ENCODE data around the gene TOM1L2.

TOM1L2 gene

DNA sequence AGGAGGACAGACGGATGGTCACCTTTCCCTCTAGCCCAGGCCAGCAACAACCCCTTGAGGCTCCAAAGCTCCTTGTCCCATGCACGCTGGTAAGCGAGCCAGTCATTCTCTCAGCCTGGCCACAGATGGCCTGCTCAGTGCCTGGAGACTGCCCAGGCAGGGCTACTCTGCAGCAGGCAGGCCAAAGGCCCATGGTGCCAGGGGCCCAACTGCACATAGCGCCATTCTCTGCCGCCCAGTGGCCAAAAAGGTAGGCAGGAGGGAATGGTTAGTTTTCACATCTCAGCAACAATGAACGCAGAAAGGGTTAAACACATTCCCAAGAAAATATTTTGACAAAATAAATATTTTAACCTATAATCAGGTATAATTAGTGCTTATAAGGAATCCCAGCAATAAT lies 127.7 kb downstream of the TOM1L2 start:
- no peak for DNase-seq

- no peak for DNase-seq
Measured at GRCh38 chr17:17844079-17844478, 128.1 kb downstream of the TOM1L2 start.

GRCh38 chr17:17843096-17843495 lies 129.1 kb downstream of the TOM1L2 start:
- no peak for DNase-seq

DNA sequence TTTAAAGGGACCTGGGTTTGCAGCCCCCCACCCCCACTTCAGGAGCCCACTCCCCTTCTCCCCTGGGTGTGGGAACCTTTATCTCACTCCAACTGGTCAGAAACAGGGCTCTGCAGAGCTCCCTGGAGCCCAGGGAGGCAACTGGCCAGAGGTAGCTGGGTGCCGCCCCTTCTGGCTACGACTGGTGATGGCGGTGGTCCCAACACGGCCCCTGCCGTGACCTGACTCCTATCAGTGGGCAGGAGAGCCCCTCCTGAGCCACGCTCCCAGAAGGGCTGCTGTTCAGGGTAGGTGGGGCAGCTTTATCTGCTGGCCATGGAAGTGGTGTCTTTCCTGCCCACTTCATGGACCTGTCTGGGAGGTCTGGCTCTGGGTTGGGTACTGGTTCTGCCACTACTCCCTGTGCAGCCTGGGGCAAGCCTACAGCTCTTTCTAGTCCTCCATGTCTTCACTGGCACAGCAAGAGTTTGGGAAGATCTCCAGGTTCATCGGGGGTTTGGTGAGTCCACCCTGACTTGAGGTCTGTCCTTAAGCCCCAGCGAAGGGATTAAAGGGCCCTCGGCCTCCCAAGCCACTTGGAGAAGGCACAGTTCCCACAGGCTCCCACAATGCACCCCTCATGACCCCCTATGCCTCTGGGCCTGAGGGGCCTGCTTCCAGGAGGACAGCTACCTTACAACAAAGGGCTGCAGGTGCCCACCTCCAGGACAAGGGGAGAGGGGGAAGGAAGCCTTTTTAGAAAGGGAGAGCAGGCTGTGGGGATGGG lies 129.9 kb downstream of the TOM1L2 start:
- no peak for DNase-seq

DNA sequence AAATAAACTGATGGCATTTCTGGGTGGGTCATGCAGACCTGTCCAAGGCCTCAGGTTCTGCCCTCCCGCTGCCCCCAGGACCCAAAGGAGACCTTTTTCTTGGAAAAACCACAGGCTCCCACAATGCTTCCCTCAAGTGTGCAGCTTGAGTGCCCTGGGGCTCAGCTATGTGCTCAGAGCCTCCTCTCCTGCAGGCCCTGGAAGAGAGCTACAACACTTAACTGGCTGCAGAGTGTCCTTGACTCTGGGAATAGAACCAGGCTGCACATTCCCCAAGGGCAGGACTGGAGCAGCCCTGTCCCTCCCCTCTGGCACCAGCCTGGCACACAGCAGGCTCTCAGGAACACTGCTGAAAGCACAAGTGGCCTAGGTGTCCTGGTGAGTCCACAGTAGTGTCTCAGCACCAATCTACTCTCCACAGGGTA lies 130.6 kb downstream of the TOM1L2 start:
- DNase-seq: no peak

DNA sequence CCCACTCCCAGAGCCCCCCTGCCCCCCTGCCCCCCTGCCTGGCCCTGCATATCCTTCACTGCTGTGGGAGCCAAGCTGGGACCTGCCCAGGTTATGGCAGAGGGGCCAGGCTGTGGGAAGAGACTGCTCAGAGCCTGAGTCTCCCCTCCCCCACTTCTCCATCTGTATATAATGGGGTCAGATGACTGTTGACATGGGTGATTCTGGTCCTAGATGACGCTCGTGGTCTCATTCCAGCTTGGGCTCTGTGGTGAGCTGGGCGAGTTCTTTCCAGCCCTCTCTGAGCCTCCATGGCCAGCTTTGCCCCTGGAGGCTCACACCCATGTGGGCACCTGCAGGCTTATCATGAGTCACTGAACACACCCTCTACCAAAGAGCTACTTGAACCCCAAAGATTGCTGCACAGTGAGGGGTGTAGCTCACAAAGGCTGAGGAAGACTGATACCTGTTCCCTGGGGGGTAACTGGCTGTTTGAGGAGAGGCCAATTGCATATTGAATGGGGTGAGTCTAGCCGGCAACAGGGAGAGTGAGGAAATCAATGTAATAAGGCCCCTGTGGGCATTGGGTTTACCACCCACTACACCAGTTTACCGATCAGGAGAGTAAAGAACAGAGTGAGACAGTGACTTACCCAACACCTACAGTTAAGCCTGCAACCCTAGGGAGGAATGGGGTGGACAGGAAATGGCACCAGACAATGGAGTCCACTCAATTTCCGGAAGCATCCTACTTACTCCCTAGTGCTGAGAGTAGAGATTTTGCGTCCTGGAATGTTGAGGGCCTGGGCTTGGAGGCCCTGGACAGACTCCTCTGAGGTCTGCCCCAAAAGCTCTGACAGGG lies 131.2 kb downstream of the TOM1L2 start:
- peak; percentile 38 for DNase-seq

DNA sequence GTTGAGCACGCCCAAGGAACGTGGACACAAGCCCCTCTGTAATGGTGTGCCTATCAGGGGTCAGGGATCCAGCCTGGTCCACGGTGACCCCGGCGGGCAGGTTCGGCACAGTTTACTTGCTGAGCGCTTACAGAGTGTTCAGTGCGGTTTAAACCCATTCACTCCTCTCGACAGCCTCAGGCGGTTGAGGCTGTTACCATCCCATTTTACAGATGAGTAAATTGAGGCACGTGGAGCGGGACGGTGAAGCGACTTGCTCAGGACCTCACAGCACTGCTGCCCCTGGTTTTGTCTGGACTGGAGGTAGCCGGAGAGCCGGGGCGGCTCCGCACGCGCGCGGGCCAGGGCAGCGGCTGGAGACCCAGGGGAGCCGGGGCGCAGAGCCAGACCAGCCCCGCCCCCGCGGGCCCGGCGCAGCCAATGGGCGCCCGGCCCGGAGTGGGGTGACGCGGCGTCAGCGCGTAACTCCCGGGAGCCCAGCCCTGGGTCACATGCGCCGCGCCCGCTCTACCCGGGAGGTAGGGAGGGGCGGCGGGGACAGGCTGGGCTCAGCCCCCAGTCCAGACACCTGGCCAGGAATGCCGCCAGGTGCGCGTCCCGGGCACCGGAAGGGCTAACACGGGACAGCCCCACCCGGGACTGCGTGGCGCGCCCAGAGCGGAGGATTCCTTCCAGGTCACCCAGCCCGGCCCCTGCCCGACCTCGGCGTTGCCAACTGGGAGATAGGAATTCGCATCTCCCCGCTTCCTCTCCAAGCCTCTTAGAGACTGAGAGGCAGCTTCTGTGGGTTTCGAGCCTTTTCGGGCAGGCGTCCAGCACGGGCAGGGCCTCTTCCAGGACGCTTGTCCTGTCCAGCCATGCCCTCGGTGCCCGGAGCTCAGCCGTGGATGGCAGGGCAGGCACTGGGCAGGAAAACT lies 132.2 kb downstream of the TOM1L2 start:
- DNase-seq: peak; percentile 57

DNA sequence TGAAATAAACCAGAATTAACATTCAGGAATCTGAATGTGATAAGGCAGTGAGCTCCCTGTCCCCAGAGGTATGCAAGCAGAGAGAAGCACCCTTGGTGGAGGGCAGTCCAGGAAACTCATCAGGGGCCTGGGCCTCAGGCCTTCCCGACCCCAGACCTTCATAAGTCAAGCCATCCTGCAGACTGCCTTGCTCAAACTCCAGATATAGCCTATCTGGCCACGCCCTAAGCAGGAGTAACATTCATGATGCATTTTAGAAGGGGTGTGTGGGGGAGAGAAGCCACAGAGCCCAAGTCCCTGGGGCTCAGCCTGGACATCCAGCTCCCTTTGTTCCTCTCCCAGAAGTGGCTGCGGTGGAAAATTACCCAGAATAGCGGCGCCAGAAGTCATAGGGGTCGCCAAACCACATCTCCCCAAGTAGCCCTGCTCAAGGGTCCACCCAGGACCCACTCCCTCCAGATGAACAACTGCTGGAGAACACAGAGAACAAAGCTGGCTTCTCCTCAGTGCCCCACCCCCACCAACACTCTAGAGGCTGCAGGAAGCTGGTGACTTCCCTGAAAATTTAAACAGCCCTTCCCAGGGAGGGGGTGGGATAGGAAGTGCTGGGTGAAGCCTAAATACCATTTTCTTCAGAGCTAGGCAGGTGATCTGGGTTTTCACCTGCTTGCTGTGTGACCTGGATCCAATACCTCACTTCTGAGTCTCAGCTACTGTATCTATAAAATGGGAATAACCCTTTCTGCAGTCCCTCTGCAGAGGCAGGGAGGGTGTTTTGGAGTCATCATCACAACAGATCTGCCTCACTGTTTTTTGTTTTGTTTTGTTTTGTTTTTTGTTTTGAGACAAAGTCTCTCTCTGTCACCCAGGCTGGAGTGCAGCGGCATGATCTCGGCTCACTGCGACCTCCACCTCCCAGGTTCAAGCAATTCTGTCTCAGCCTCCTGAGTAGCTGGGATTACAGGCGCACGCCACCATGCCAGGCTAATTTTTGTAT lies 133.9 kb downstream of the TOM1L2 start:
- no peak for DNase-seq

DNA sequence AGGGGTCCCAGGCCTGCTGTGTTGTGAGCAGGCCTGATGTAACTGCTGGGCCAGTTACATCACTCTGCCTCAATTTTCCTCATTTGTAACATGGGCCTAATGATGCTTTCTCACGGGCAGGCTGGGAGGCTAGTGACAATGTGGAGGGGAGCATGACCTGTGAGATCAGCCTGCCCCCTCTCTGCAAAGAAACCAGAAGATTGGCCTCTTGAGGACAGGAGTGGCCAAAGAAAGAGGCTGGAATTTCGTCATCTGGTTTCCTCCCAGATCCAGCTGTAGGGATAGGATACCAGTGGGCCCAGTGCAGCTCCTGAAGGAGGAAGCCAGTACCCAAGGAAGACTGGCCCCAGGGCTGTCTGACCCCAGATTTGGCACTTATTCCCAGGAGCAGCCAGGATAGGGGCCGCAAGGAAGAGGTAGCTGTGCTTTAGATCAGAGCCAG lies 134.8 kb downstream of the TOM1L2 start:
- no peak for DNase-seq

DNA sequence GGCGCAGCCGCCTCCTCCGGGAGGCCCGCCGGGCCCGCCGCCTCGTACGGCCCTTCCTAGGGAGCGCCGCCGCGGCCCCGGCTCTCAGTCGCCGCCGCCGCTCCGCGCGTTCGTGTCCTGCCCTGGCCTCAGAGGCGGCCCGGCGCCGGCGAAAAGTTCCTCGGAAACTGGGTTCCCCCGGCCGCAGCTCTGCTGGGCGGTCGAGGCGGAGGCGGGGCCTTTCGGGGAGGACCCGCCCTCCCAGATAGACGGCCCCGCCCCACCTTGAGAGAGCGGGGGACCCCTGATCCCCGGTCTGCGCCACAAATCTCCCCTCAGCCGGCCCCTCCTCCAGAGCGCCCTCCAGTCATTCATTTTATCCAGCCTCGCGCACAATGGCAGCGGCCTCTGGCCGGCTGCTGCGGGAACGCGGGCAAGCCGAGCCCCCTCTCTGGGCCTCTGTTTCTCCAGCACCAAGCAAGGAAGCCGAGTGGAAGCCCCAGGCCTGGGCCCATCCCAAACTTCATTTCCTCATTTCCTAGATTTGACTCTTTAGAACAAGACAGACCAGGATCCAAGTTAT lies 135.3 kb downstream of the TOM1L2 start, which contains the start of gene SREBF1:
SREBF1 (minus strand) TSS at position 169 of the 562 bp plus-strand sequence. CDS start 169 bp downstream, outside the sequence.
- DNase-seq: no peak

DNA sequence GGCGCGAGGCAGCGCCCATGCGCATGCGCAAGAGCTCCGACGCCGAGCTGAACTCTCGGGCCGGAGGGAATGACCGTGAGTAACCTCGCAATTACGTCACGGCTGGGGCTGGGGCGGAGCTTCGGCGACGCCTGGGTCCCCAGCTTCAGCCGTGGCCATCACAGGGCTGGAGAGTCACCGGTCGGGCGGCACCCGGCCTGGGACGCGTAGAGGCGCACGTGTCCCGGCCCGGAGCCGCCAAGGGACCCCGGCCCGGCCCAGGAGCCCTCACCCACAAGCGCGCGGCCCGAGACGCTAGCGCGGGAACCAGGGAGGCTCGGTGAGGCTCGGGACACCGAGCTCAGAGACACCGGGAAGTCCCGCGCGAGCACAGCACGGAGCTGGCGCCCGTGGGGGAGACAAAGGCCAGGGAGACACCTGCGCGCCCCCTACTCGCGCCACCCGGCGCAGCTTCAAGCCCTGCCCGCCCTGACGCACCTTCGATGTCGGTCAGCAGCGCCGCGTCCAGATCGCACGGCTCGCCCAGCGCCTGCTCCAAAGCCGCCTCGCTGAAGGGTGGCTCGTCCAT lies 135.9 kb downstream of the TOM1L2 start:
- peak; percentile 98 for DNase-seq

GRCh38 chr17:17835415-17836249 lies 136.6 kb downstream of the TOM1L2 start:
- DNase-seq: no peak

DNA sequence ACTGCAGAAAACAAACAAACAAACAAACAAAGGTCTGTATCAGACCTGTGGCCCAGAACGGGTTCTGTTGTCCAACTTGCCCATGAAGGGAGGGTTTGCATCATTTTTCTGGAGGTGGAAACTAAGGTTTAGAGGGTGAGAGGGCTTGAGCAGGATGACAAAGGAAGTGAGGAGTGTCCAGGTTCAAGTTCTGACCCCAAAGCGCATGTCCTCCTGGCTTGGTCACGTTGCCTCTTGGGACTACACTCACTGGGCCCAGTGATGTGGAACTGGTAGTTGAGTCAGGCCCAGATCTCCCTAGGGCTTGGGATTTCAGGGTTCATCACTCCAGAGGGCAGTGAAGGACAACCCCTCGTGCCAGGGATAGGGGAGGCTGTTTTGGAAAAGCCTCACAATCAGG lies 137.2 kb downstream of the TOM1L2 start:
- DNase-seq: no peak

- DNase-seq: no peak
Measured at GRCh38 chr17:17833658-17834357, 138.4 kb downstream of the TOM1L2 start.

GRCh38 chr17:17832032-17832363 lies 140.2 kb downstream of the TOM1L2 start:
- DNase-seq: no peak

DNA sequence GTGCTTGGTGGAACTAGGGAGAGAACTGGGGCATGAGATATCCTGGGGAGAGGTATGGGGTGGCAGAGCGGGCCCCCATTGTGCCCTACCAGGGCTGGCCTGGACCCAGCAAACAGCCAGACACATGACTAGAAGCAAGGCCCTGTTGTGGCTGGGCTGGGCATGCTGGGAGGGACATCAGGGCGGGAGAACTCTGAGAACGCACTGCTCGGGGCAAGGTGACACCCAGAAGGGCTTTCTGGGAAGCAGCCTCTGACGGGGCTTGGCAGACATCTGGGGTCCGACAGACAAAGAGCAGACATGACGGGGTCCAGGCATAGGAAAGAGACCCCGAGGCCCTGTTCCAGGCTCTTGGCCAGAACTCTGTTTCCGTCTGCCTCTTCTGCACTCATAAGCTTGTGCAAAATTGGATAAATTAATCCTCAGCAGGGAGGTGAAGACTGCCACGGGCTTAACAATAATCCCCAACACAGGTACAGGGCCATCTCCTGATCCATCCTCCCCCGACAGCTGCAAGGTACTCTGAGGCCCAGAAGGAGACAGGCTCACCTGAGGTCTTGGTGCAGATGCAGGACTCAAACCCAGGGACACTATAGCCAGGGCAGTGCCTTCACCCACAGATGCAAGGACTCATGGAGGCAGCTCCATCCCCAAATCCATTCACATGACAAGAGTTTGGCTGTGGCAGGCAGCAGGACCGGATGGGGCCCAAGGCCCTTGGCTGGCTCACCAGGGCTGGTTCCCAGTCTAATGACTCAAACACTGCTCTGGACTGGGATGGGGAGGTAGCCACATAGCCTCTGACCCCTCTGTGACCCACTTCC lies 140.8 kb downstream of the TOM1L2 start:
- DNase-seq: no peak

GRCh38 chr17:17830740-17831207 lies 141.4 kb downstream of the TOM1L2 start:
- DNase-seq: no peak

GRCh38 chr17:17830269-17830567 lies 142.0 kb downstream of the TOM1L2 start:
- no peak for DNase-seq
